RPMI8226 (cell line): ENCODE results near the gene TFPI2.

Experiments used
- DNase-seq: peaks from one replicate; pipeline ENCODE4 v3.0.0-alpha.2; 2015

Gene TFPI2

GRCh38 chr7:93854480-93854879 lies 36.1 kb downstream of the TFPI2 start:
- no peak for DNase-seq

- no peak for DNase-seq
Observed at GRCh38 chr7:93851536-93851935, 39.0 kb downstream of the TFPI2 start.

GRCh38 chr7:93843260-93843659 lies 47.3 kb downstream of the TFPI2 start:
- no peak for DNase-seq

GRCh38 chr7:93838966-93839365 lies 51.6 kb downstream of the TFPI2 start:
- no peak for DNase-seq

- DNase-seq: no peak
Observed at GRCh38 chr7:93837245-93837644, 53.3 kb downstream of the TFPI2 start.

- no peak for DNase-seq
Observed at GRCh38 chr7:93836116-93836515, 54.4 kb downstream of the TFPI2 start.

- DNase-seq: no peak
Observed at GRCh38 chr7:93835702-93836101, 54.9 kb downstream of the TFPI2 start.
